AG10803 (cell line): ENCODE measurements around the gene CETP.

Experiments
- DNase-seq: peaks from one replicate; pipeline ENCODE4 v3.0.0; 2010; ENCODE audit warnings: low read depth
- H3K4me3 ChIP-seq: 2 replicates; pipeline ENCODE4 v1.5.1; 2011; ENCODE audit warnings: mild to moderate bottlenecking, low read length, control low read depth
- TF ChIP-seq, protein P1 (sequence below): conservative IDR thresholded peaks from 2 replicates; pipeline ENCODE4 v1.5.1; 2011; ENCODE audit warnings: mild to moderate bottlenecking, low read length, control low read depth, inconsistent platforms

CETP gene

DNA sequence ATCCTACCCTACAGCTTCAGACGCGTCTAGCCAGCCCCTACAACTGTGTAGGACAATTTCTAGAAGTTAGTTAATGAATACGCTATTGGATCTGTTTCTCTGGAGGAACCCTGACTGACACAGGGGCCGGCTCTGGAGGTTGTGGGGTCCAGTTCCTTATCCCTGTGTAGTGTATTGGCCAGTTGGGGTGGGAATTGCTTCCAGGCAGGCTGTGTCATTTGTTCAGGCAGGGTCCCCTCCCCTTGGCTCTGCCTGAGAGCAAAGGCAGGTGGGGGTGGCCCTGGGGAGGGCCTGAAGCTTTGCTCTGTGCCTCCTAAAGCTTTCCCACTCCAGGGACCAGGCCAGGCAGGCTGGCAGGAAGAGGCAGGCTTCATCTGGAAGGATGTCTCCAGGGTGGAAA lies 11.7 kb upstream of the CETP start:
- TF ChIP-seq, protein P1, sequence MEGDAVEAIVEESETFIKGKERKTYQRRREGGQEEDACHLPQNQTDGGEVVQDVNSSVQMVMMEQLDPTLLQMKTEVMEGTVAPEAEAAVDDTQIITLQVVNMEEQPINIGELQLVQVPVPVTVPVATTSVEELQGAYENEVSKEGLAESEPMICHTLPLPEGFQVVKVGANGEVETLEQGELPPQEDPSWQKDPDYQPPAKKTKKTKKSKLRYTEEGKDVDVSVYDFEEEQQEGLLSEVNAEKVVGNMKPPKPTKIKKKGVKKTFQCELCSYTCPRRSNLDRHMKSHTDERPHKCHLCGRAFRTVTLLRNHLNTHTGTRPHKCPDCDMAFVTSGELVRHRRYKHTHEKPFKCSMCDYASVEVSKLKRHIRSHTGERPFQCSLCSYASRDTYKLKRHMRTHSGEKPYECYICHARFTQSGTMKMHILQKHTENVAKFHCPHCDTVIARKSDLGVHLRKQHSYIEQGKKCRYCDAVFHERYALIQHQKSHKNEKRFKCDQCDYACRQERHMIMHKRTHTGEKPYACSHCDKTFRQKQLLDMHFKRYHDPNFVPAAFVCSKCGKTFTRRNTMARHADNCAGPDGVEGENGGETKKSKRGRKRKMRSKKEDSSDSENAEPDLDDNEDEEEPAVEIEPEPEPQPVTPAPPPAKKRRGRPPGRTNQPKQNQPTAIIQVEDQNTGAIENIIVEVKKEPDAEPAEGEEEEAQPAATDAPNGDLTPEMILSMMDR, result no peak
- DNase-seq, result no peak
- no peak overlapping the region for H3K4me3 ChIP-seq

DNA sequence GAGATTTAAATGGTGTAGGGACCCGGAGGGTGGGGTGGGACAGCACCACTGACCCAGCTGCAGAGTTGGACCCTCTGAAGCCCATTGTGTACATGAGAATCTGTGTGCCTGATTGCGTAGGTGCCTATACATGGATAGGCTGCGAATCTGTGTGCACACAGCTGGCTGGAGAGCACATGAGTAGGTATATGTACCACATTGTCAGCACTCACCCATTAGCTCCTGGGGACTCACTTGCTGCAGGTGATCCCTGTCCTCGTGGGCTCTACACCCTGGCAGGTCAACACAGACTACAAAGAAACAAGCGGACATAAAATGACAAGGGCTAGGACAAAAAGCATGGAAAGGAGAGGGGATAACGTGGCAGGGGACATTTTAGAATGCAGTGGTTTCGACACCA lies 11.3 kb upstream of the CETP start:
- H3K4me3 ChIP-seq, result no peak overlapping the region
- DNase-seq, result no peak
- TF ChIP-seq, protein P1, result no peak

DNA sequence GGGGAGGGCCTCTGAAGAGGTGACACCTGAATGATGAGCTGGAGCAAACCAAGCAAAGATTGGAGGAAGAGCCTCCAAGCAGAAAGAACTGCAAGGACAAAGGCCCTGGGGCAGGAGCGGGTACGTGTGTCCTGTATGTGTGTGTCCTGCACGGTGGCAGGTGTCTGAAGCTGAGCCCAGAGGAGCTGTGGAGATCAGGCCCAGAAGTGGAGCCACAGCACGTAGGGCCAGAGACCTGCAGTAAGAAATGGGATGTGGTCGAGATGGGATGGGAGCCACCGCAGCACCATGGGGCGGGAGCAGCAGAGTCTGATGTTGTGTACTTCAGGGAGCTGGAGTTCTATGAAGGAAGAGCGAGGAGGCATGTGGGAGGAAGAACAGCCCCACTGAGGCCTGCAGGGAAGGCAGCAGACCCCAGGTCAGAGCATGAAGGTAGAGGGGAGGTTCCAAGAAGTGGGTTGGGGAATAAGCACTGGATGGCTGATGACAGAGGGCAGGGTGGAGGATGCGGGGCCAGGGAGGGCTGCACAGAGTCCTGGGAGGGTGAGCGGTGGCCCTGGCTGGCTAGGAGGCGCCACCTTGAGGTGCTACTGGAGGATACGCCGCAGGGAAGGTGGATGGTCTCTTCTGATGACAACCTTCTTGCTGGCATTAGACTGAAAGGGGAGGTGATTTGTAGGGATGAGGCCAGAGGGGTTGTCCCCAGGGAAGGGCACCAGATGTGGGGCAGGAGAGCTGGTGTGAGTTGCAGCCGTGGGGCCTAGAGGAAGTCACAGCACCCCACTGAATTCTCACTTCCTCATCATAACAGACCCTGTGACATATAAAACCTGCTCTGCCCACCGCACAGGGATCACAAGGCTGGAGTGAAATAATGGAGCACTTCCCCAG lies 10.6 kb upstream of the CETP start:
- TF ChIP-seq, protein P1, result peak; percentile 75
- DNase-seq, result peak; percentile 59
- no peak overlapping the region for H3K4me3 ChIP-seq

DNA sequence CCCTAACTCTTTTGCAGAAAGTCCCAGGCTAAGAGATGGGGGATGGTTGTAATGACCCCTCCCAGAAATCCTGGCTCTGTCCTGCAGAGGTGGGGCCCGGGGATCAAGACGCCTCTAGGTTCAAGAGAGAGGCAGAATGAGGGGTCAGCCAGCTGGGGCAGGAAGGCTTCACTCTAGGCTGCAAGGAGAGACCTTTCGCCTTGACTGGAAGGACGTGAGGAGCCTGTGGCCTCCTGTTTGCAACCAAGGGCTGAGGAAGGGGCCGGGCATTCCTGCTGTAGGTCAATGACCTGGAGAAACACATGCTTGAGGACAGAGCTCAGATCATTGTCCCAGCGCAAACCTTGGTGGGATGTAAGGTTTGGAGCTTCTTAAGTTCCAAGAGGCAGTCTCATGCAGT lies 8.7 kb upstream of the CETP start:
- H3K4me3 ChIP-seq, result no peak overlapping the region
- DNase-seq, result no peak
- TF ChIP-seq, protein P1, result no peak

DNA sequence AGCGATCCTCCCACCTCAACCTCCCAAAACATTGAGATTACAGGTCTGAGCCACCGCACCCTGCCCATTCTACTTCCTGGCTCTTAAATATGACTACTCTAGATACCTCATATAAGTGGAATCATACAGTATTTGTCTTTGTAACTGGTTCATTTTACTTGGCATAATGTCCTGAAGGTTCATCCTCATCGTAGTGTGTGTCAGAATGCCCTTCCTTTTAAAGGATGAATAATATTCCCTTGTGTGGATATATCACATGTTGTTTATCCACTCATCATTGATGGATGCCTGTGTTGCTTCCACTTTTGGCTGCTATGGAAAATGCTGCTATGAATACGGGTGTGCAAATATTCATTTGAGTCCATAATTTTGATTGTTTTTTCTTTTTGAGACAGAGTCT lies 5.7 kb upstream of the CETP start:
- no peak for DNase-seq
- no peak overlapping the region for H3K4me3 ChIP-seq
- TF ChIP-seq, protein P1, result no peak

DNA sequence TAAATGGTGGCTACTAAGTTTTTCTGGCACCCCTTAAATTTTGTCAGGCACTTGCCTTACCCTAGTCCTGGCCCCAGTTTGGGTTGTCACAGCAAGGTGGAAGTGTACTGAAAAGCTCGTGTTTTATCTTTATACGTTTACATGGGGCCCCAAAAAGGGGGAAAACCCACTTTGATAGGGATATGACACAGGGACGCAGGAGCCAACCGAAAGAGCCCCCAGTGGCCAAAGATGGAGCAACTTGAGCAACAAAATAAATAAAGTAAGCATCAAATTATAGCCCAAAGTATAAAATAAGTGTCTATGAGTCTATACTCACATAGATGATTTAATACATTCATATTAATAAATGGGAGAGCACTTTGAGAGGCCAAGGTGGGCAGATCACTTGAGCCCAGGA lies 5.0 kb upstream of the CETP start:
- H3K4me3 ChIP-seq, result no peak overlapping the region
- DNase-seq, result no peak
- TF ChIP-seq, protein P1, result no peak; the same call in 1 of the 2 replicates

DNA sequence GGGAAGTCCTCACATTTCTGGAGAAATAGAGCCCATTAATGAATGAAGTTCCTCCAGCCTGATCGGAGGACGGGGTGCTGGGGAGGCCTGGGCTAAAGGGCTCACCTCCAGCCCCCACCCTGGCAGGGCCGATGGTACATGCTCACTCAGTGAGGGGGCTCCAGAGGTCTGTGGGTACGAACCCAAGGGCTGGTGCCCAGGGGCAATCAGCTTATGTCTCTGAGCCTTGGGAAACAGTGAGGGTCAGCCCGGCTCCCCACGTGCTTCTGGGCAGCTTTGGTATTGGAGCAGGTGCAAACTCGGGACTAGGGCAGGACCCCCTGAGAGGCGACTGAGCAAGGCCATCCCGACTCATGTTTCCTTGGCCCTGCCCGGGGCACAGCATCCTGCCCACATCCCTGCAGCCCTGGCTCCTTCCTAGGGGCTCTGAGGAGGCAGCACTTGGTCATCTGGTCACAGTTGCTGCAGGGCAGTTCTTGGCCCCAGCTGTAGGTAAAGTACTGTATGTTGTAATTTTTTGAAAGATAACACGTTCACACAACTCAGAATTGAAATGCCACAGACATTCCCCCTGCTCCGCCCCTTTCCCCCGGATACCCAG lies 969 bp upstream of the CETP start:
- DNase-seq, result no peak
- H3K4me3 ChIP-seq, result no peak overlapping the region
- TF ChIP-seq, protein P1, result no peak
